ENCODE data around the gene PRRX2. TPM values are rescaled to one million over a fixed set of nuclear protein-coding genes. Genes with fewer than 3 reads are reported as not detected.

Gene PRRX2
- total and polyA plus RNA-seq, 2 of the 13 experiments (the other 11 are each of a cell fraction or from before 2014, with no cell fraction given): 0.05 TPM; not detected in 1

DNA sequence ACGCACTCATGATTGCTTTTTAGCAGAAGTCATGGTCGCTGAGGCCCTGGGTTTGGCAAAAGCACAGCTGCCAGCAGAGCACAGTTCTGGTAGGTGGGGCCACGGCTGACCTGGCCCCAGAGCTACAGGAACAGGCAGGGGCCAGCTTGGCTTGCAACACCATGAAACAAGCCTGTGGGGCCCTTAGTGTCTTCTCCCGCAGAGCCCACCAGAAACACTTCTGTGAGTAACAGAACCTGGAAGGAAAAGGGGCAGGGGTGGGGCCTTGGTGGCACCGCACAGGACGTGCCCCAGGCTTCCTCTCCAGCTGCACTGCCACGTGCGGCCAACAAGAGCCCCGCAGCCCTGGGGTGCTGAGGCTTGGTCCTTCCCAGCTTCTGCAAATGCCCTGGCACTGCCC is 28.3 kb upstream of the PRRX2 start:
- no peak overlapping the region for H3K4me3 ChIP-seq (replicated peaks in 1 of 3; ENCODE audit: insufficient read depth in 1 of 3, low read depth in 2 of 3, low read length in 3 of 3)
- no peak for ATAC-seq

DNA sequence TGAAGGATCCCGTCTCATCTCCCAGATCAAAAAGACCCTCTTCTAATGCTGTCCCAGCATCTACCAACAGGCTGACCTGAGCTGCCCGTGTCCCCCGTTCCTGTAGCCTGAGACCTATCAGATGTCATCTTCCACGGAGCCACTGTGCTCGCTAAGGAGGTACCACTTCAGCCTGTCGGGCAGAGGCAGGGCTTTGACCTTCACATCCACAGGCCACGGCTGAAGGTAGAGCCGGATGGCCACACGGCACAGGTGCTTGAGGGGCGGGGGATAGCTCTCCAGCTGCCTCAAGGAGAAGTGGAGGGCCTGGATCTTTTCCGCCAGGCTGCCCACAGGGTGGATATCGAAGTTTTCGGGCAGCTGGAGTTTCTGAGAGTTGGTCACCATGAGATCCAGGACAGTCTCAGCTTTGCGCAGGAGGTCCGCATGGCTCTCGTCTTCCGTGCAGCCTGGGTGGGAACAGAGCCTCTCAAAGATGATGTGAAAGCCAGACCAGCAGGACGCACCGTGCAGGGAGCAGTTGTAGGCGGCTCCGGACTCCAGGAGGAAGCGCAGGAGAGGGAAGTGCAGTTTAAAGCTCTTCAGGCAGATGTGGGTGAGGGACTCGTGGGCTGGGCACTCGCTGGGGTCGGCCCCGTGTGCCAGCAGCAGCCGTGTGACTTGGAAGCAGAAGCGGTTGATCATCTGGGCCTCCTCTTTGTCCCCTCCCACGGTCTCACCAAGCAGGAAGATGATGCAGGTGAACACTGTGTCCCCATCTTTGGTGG is 27.6 kb upstream of the PRRX2 start:
- ATAC-seq: no peak
- ChIA-PET CTCF (ENCODE audit: low intra/inter-chr PET ratio, low total read pairs) (no interaction called here), POLR2A (interaction anchor here (1.0 to 1.6 kb wide), 3 partner anchors 9 to 12 kb away, joined by 3 to 5 read pairs (median 5); partner anchors contain the start of gene NTMT1)
- FAIRE-seq: no peak
- Histone ChIP-seq H3K9ac (ENCODE audit: insufficient read depth, low read depth, low read length) (no peak overlapping the region), H3K4me3 (replicated peaks in 1 of 3; ENCODE audit: insufficient read depth in 1 of 3, low read depth in 2 of 3, low read length in 3 of 3) (no peak overlapping the region), H3K36me3 (replicated peaks in 1 of 2; ENCODE audit: control insufficient read depth in 1 of 2, insufficient read depth in 2 of 2, low read length in 2 of 2) (peaks cover 37 to 61% of the 10 kb centered on the region in 2 experiments; a peak in 4 of 5 replicates), H3K4me2 (ENCODE audit: low read depth, low read length) (no peak overlapping the region), H3K9me3 (ENCODE audit: low read length) (no peaks in the 10 kb centered on the region), H3K4me1 (ENCODE audit: insufficient read depth, low read length) (peaks cover 20% of the 10 kb centered on the region), H2AFZ (ENCODE audit: low read length) (no peak overlapping the region), H3K27ac (ENCODE audit: extremely low read length, insufficient read depth, low read length) (no peak overlapping the region), H3K27me3 (ENCODE audit: control insufficient read depth in 1 of 2, insufficient read depth in 2 of 2, low read length in 2 of 2) (no peaks in the 10 kb centered on the region; a peak in 1 of 5 replicates), H4K20me1 (ENCODE audit: insufficient read depth, low read length) (peaks cover 10% of the 10 kb centered on the region; the same call in 1 of the 2 replicates), H3K79me2 (ENCODE audit: insufficient read depth, low read length) (peaks cover 27% of the 10 kb centered on the region)
- 95% methylated on average over 20 of the region's 29 CpGs for WGBS (ENCODE audit: low lambda C conversion rate)
- BruUV-seq (replicated peaks): TSS peak; percentile 37
- intact Hi-C loops (cut with micrococcal nuclease; ENCODE audit: unreplicated experiment) (no loop called here), in situ Hi-C loops (cut with HindIII; ENCODE audit: extremely low pct_ligation_motif_present, low pct_unique_long_range_greater_than_20kb) (no loop called here)
- DNase-seq (ENCODE audit: low spot score): no peak
- TF ChIP-seq ZNF317 (CRISPR knock-in tag; IDR thresholded peaks at IDR 0.05) (no peak), MTF2 (CRISPR knock-in tag; IDR thresholded peaks at IDR 0.05; ENCODE audit: borderline replicate concordance) (no peak), ATF1 (CRISPR knock-in tag; IDR thresholded peaks at IDR 0.05) (no peak), SP2 (CRISPR knock-in tag; IDR thresholded peaks at IDR 0.05) (no peak), PCBP1 (IDR thresholded peaks at IDR 0.05; ENCODE audit: borderline replicate concordance, low read depth, low read length) (0 out of 2 replicates have a peak, but pooled peaks have one; percentile 28), PAF1 (CRISPR knock-in tag; IDR thresholded peaks at IDR 0.05) (0 out of 2 replicates have a peak, but pooled peaks have one; percentile 39), SAP130 (CRISPR knock-in tag; IDR thresholded peaks at IDR 0.05; ENCODE audit: low read depth) (no peak), POLR2G (IDR thresholded peaks at IDR 0.05; ENCODE audit: low read depth, low read length) (peak; percentile 6), ZBTB38 (CRISPR knock-in tag; IDR thresholded peaks at IDR 0.05) (no peak), SMC3 (IDR thresholded peaks at IDR 0.05; ENCODE audit: low read length) (no peak)
- TF ChIP-seq, protein P1, sequence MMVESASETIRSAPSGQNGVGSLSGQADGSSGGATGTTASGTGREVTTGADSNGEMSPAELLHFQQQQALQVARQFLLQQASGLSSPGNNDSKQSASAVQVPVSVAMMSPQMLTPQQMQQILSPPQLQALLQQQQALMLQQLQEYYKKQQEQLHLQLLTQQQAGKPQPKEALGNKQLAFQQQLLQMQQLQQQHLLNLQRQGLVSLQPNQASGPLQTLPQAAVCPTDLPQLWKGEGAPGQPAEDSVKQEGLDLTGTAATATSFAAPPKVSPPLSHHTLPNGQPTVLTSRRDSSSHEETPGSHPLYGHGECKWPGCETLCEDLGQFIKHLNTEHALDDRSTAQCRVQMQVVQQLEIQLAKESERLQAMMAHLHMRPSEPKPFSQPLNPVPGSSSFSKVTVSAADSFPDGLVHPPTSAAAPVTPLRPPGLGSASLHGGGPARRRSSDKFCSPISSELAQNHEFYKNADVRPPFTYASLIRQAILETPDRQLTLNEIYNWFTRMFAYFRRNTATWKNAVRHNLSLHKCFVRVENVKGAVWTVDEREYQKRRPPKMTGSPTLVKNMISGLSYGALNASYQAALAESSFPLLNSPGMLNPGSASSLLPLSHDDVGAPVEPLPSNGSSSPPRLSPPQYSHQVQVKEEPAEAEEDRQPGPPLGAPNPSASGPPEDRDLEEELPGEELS (CRISPR knock-in tag; IDR thresholded peaks at IDR 0.05): no peak

More for the DNA sequence above, 28.3 kb upstream of the PRRX2 start:
- intact Hi-C loops (cut with micrococcal nuclease; ENCODE audit: unreplicated experiment) (no loop called here), in situ Hi-C loops (cut with HindIII; ENCODE audit: extremely low pct_ligation_motif_present, low pct_unique_long_range_greater_than_20kb) (no loop called here)
- DNase-seq (ENCODE audit: low spot score) (no peak), FAIRE-seq (no peak)
- TF ChIP-seq ZKSCAN5 (CRISPR knock-in tag; IDR thresholded peaks at IDR 0.05) (no peak), AGO2 (optimal IDR thresholded peaks at IDR 0.05; ENCODE audit: low read depth, low read length) (peak; percentile 91)
- Histone ChIP-seq H3K9ac (ENCODE audit: insufficient read depth, low read depth, low read length) (no peak overlapping the region), H4K20me1 (ENCODE audit: insufficient read depth, low read length) (peaks cover 16% of the 10 kb centered on the region; the same call in 1 of the 2 replicates), H3K36me3 (replicated peaks in 1 of 2; ENCODE audit: control insufficient read depth in 1 of 2, insufficient read depth in 2 of 2, low read length in 2 of 2) (peaks cover 42 to 67% of the 10 kb centered on the region in 2 experiments; a peak in 4 of 5 replicates), H3K4me1 (ENCODE audit: insufficient read depth, low read length) (peaks cover 15% of the 10 kb centered on the region), H3K27me3 (ENCODE audit: control insufficient read depth in 1 of 2, insufficient read depth in 2 of 2, low read length in 2 of 2) (no peaks in the 10 kb centered on the region; a peak in 1 of 5 replicates), H2AFZ (ENCODE audit: low read length) (no peak overlapping the region), H3K27ac (ENCODE audit: extremely low read length, insufficient read depth, low read length) (no peak overlapping the region), H3K9me3 (ENCODE audit: low read length) (no peaks in the 10 kb centered on the region), H3K79me2 (ENCODE audit: insufficient read depth, low read length) (peaks cover 34% of the 10 kb centered on the region), H3K4me2 (ENCODE audit: low read depth, low read length) (no peak overlapping the region)
- 90% methylated on average over 4 of the region's 9 CpGs for WGBS (ENCODE audit: low lambda C conversion rate)
- no TSS peak for BruUV-seq (replicated peaks)
- ChIA-PET POLR2A (interaction anchor here (0.9 to 1.6 kb wide), 2 partner anchors 9 to 12 kb away, joined by 3 to 5 read pairs; no protein-coding TSS in a partner anchor), CTCF (ENCODE audit: low intra/inter-chr PET ratio, low total read pairs) (no interaction called here)

All from HepG2 (cell line).